PC-3 (cell line): ENCODE measurements around the gene DNLZ. TPM values are rescaled to one million over a fixed set of nuclear protein-coding genes. Genes with fewer than 3 reads are reported as not detected.

Source experiments
- ATAC-seq: fragments of 200-7000 bp; cut with Tn5 transposase; 2 replicates; pipeline ENCODE4 v1.9.1; 2020; ENCODE audit warnings: mild to moderate bottlenecking, moderate library complexity
- BruUV-seq: library from RNA; stranded (reverse); fragments of 400-500 nt; replicated peaks from 2 replicates; lab custom pipeline; 2021; lab: Mats Ljungman, UMichigan
- CTCF ChIA-PET: fragments of 300-600 bp; sonication (Branson Sonifier 250); formaldehyde crosslinking; loops from one replicate; lab custom pipeline; 2022; ENCODE audit warnings: antibody characterized with exemption; lab: Charles Lee
- POLR2A ChIA-PET: fragments of 300-600 bp; sonication (Branson Sonifier 250); formaldehyde crosslinking; loops from one replicate; lab custom pipeline; 2022; ENCODE audit warnings: antibody characterized with exemption; ENCODE audit not compliant: unreplicated experiment; lab: Charles Lee
- DNase-seq: peaks from one replicate; pipeline ENCODE4 v3.0.0-alpha.2; 2015
- H2AFZ ChIP-seq: fragments of 300-600 bp; sonication (generic); 2 replicates; pipeline ENCODE4 v1.6.0; 2016; ENCODE audit warnings: antibody characterized with exemption, low read length
- H3F3A ChIP-seq: fragments of 300-600 bp; sonication (generic); one replicate; pipeline ENCODE4 v1.6.0; 2017; ENCODE audit warnings: antibody characterized with exemption, low read length, control low read depth, mild to moderate bottlenecking; ENCODE audit not compliant: unreplicated experiment
- H3K27ac ChIP-seq: fragments of 300-600 bp; sonication (generic); 2 replicates; pipeline ENCODE4 v1.5.1; 2016; ENCODE audit warnings: mild to moderate bottlenecking, low read length
- H3K27me3 ChIP-seq: fragments of 300-600 bp; sonication (generic); 2 replicates; pipeline ENCODE4 v1.6.1; 2016; ENCODE audit warnings: low read length, mixed read lengths
- H3K36me3 ChIP-seq: fragments of 300-600 bp; sonication (generic); 2 replicates; pipeline ENCODE4 v1.6.1; 2016; ENCODE audit warnings: low read depth, mixed run types, low read length, mixed read lengths
- H3K4me1 ChIP-seq: fragments of 300-600 bp; sonication (generic); 2 replicates; pipeline ENCODE4 v1.5.1; 2016; ENCODE audit warnings: low read length; ENCODE audit not compliant: insufficient read depth
- H3K4me2 ChIP-seq: fragments of 300-600 bp; sonication (generic); 2 replicates; pipeline ENCODE4 v1.6.0; 2016; ENCODE audit warnings: low read length
- H3K4me3 ChIP-seq: fragments of 300-600 bp; sonication (generic); 2 replicates; pipeline ENCODE4 v1.5.1; 2016; ENCODE audit warnings: mild to moderate bottlenecking, low read length, mixed read lengths
- H3K79me2 ChIP-seq: fragments of 300-600 bp; sonication (generic); 2 replicates; pipeline ENCODE4 v1.6.1; 2017; ENCODE audit warnings: low read length, mixed read lengths
- H3K9ac ChIP-seq: fragments of 300-600 bp; sonication (generic); 2 replicates; pipeline ENCODE4 v1.6.0; 2016; ENCODE audit warnings: mild to moderate bottlenecking, low read length
- H3K9me2 ChIP-seq: fragments of 300-600 bp; sonication (generic); replicated peaks from 2 replicates; pipeline ENCODE4 v1.6.1; 2016; ENCODE audit warnings: mixed run types, low read length, mixed read lengths
- H3K9me3 ChIP-seq: fragments of 300-600 bp; sonication (generic); 2 replicates; pipeline ENCODE4 v1.6.1; 2016; ENCODE audit warnings: low read length, mixed read lengths
- H4K20me1 ChIP-seq: fragments of 300-600 bp; sonication (generic); 2 replicates; pipeline ENCODE4 v1.6.1; 2016; ENCODE audit warnings: low read length, mixed read lengths
- EZH2 ChIP-seq: fragments of 300-600 bp; sonication (generic); IDR thresholded peaks from one replicate; pipeline ENCODE4 v1.6.1; 2017; ENCODE audit warnings: antibody characterized with exemption, mild to moderate bottlenecking, low read length; ENCODE audit not compliant: unreplicated experiment
- EZH2phosphoT487 ChIP-seq: fragments of 300-600 bp; sonication (generic); IDR thresholded peaks from 2 replicates; pipeline ENCODE4 v1.6.1; 2018; ENCODE audit warnings: mild to moderate bottlenecking, antibody characterized with exemption, low read length, borderline replicate concordance
- intact Hi-C: fragments of 100-400 bp; cut with micrococcal nuclease; formaldehyde crosslinking; loops from 2 replicates; pipeline ENCODE4 v1.9.0; 2023
- total RNA-seq: library from RNA; depleted of rRNA; stranded (reverse); fragments of >200 nt; gene quantifications from 2 replicates; pipeline ENCODE4 v1.2.3, GENCODE V29; 2014
- TF ChIP-seq, protein P1 (sequence below): fragments of 300-600 bp; sonication (generic); conservative IDR thresholded peaks from 2 replicates; pipeline ENCODE4 v1.5.1; 2017; ENCODE audit warnings: antibody characterized with exemption, low read depth, mild to moderate bottlenecking, low read length

The DNLZ gene
- total RNA-seq, 1 experiment from 2014 or later: 51.4 TPM

DNA sequence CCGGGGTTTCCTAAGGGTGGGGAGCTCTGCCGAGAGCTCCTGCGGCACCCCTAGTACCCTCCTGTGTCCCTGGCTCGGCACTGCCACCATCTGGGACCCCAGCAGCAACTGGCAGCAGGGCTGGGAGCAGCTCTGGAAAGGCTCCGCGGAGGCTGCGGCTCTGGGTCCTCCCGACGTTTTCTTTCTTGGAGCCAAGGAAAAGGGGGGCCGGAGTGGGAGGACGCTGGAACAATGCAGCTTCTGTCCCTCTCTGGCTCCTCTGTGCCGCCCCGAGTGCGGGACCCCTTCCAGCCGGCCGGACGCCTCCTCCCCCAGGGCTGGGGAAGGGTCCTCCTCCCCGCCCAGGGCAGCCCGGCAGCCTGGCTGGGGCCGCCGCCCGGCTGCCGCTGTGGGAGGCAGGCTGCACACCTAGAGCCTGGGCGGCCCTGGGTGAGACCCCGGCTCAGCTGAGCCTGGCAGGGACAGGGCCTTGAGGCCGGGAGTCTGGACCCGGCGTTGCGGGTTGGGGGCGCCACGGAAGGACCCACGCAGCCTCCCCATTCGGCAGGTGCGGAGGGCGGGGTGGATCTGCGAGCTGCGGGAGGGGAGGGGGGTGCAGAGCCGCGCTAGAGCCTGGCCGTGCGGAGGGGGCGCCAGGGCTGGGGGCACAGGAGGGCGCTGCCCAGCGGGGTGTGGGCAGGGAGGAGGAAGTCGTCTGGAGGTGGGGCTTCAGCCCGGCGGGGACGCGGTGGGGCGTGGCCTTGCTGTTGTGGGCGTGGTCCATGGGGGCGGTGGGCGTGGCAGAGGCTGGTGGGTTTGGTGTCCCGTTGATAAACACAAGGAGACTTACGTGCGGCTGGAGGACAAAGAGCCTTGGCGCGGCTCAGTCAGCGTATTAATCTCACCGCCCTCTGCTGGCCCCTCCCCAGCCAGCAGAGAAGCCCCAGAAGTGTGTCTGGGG lies 21.1 kb downstream of the DNLZ start:
- ChIA-PET POLR2A (no interaction called here), CTCF (no interaction called here)
- H3K27me3 ChIP-seq: no peaks in the 10 kb centered on the region
- no peaks in the 10 kb centered on the region for H3F3A ChIP-seq
- no peaks in the 10 kb centered on the region for H3K9me3 ChIP-seq
- intact Hi-C loops: no loop called here
- TF ChIP-seq, protein P1, sequence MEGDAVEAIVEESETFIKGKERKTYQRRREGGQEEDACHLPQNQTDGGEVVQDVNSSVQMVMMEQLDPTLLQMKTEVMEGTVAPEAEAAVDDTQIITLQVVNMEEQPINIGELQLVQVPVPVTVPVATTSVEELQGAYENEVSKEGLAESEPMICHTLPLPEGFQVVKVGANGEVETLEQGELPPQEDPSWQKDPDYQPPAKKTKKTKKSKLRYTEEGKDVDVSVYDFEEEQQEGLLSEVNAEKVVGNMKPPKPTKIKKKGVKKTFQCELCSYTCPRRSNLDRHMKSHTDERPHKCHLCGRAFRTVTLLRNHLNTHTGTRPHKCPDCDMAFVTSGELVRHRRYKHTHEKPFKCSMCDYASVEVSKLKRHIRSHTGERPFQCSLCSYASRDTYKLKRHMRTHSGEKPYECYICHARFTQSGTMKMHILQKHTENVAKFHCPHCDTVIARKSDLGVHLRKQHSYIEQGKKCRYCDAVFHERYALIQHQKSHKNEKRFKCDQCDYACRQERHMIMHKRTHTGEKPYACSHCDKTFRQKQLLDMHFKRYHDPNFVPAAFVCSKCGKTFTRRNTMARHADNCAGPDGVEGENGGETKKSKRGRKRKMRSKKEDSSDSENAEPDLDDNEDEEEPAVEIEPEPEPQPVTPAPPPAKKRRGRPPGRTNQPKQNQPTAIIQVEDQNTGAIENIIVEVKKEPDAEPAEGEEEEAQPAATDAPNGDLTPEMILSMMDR: no peak
- TF ChIP-seq EZH2phosphoT487: no peak
- TF ChIP-seq EZH2: no peak
- DNase-seq: no peak
- H3K4me2 ChIP-seq: no peak overlapping the region
- H3K9me2 ChIP-seq: no peaks in the 10 kb centered on the region
- no peaks in the 10 kb centered on the region for H4K20me1 ChIP-seq
- BruUV-seq: no TSS peak
- no peak overlapping the region for H2AFZ ChIP-seq
- H3K9ac ChIP-seq: no peak overlapping the region
- no peak for ATAC-seq
- H3K27ac ChIP-seq: no peak overlapping the region
- H3K36me3 ChIP-seq: no peaks in the 10 kb centered on the region
- peaks cover 12% of the 10 kb centered on the region; the same call in 1 of the 2 replicates for H3K4me1 ChIP-seq
- H3K4me3 ChIP-seq: no peak overlapping the region
- H3K79me2 ChIP-seq: no peaks in the 10 kb centered on the region

- no peak overlapping the region for H3K9ac ChIP-seq
- POLR2A ChIA-PET: no interaction called here
These were observed 21.8 kb downstream of the DNLZ start for GRCh38 chr9:136341769-136342168.

More at GRCh38 chr9:136341769-136342168, 21.8 kb downstream of the DNLZ start:
- no peaks in the 10 kb centered on the region for H3K27me3 ChIP-seq
- peaks cover 12% of the 10 kb centered on the region; the same call in 1 of the 2 replicates for H3K4me1 ChIP-seq
- BruUV-seq: no TSS peak
- H3K36me3 ChIP-seq: no peaks in the 10 kb centered on the region
- H3K27ac ChIP-seq: no peak overlapping the region
- no peak overlapping the region for H3K4me3 ChIP-seq
- H3K79me2 ChIP-seq: no peaks in the 10 kb centered on the region
- TF ChIP-seq EZH2phosphoT487 (no peak), EZH2 (no peak)
- TF ChIP-seq, protein P1: no peak
- H3K9me2 ChIP-seq: no peaks in the 10 kb centered on the region
- CTCF ChIA-PET: no interaction called here
- H3K9me3 ChIP-seq: no peaks in the 10 kb centered on the region
- DNase-seq (no peak), ATAC-seq (no peak)
- no peaks in the 10 kb centered on the region for H4K20me1 ChIP-seq
- no peak overlapping the region for H2AFZ ChIP-seq
- intact Hi-C loops: no loop called here
- H3K4me2 ChIP-seq: no peak overlapping the region
- H3F3A ChIP-seq: no peaks in the 10 kb centered on the region
